T1000 (cell line): ENCODE results near the gene ERC2.

ENCODE experiments used
- DNase-seq: peaks from one replicate; lab custom pipeline; 2025; ENCODE audit warnings: mixed read lengths; lab: John Stamatoyannopoulos, UW

The ERC2 gene

GRCh38 chr3:55742022-55742831, 726.0 kb downstream of the ERC2 start:
- DNase-seq = no peak

DNA sequence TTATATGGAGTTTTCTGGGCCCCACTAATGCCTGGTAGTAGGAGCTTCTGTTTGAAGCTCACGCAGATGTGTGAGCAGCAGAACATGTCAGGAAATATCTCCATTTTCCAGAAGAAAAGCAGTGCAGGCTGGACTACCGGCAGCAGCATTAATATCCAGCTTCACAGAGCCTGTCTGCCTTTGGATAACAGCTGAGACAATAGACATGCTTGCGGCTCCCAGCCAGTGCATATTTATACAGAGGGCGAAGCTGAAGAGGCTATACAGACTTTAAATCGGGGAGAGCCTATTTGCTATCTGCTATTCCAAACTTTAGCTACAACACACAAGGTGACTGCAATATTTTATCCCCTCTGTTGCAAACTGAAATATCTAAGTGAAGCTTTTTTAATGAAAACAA, 731.1 kb downstream of the ERC2 start:
- DNase-seq = no peak

DNA sequence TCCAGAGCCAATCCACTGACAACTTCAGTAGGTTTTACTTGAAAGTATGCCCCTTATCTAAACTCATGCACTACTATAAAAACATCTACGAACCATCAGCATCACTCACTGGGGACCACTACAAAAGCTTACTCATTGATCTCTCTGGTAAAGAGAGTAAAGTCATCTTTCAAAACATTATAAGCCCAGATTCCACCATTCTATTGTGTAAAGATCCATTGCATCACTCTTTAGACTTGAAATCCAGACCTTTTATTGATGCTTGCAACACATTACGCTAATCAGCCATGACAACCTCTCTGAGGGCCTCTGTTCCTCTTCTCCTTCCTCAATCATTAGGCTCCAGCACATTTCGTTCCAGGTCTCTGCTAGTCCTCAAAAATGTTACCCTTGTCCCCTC, 732.3 kb downstream of the ERC2 start:
- DNase-seq = no peak

DNA sequence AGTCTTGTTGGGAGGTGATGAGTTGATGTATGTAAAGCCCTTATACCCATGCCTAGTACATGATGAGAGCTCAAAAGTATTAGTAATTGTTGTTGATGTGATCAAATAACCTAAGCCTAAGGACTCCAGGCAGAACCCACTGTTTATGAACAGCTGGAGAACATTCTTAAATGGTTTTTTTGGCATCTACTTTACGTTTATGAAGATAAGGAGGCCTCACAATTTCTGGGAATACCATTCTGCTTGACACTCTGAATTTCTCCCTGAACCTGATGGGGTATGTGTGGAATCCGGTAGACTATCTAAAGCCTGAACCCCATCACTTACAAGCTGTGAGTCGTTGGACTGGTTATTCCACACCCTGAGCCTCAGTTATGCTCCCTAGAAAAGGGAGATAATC, 736.5 kb downstream of the ERC2 start:
- DNase-seq = no peak

- DNase-seq = no peak
These were observed 738.7 kb downstream of the ERC2 start for GRCh38 chr3:55729546-55729945.

DNA sequence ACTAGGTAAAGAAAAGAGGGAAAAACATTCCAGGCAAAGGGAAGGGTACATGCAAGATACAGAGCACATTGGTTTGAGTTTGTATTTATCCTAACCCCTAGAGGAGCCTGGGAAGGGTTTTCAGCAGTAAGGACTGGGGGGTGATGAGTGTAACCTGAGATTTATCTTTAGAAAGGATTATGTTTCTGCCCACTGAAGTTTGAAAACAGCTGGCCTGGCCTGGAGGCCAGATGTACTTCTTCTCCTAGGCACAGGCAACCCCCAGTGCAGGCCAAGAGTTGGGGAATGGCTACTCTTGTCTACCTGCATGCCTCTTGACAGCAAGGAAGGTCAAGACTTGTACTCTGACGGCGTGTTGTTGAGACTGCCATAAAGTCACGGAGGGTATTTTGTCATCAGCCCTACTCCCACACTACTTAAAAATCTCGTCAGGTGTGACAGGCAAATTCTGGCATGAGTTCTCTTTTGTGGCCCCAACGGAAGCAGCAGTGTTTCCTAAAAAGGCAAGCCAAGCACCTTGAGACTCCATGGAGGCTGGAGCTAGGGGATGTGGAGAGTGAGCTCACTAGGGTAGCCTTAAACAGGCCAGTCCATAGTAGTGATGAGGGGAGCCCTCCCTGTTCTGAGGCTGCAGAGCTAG, 739.7 kb downstream of the ERC2 start:
- no peak for DNase-seq

DNA sequence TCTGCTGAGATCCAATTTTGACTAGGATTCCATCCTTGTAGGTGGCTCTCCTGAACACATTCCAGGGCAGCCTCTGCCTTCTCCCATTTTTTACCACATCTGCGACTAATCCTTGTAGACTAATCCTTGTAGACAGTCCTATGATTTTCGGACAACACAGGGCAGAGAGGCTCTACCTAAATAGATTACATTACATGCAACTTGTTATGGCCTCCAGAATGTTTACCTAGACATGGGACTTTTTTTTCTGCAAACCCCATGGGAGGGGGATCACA, 741.8 kb downstream of the ERC2 start:
- no peak for DNase-seq

GRCh38 chr3:55725681-55726500, 742.4 kb downstream of the ERC2 start:
- no peak for DNase-seq

- DNase-seq = no peak
These were observed 743.4 kb downstream of the ERC2 start for GRCh38 chr3:55724821-55725220.

GRCh38 chr3:55724407-55724784, 743.9 kb downstream of the ERC2 start:
- DNase-seq = no peak

- no peak for DNase-seq
These were observed 744.4 kb downstream of the ERC2 start for GRCh38 chr3:55723653-55724406.

GRCh38 chr3:55721716-55722484, 746.4 kb downstream of the ERC2 start:
- DNase-seq = no peak

- DNase-seq = no peak
These were observed 747.7 kb downstream of the ERC2 start for GRCh38 chr3:55720614-55721013.

DNA sequence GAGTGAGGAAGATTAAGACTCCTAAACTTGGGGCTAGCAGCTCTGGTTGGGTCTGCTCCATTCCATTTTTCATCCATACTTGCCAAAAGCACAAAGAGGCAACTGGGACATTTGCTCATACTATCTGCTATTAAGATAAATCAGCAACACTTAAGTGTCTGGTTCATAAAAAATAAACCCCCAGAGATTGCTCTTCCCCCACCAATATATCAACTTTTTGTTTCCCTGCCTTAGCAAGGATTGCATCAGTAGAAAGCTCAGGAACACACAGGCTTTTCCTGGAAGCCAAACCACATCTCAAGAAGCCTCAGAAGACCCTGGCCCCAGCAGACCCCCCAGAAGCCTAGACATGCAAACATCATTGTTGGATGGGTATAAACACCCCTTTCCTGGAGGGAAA, 748.8 kb downstream of the ERC2 start:
- no peak for DNase-seq

- no peak for DNase-seq
These were observed 749.3 kb downstream of the ERC2 start for GRCh38 chr3:55719006-55719405.

- DNase-seq = no peak
These were observed 749.7 kb downstream of the ERC2 start for GRCh38 chr3:55718521-55718921.

GRCh38 chr3:55718074-55718473, 750.2 kb downstream of the ERC2 start:
- DNase-seq = no peak

DNA sequence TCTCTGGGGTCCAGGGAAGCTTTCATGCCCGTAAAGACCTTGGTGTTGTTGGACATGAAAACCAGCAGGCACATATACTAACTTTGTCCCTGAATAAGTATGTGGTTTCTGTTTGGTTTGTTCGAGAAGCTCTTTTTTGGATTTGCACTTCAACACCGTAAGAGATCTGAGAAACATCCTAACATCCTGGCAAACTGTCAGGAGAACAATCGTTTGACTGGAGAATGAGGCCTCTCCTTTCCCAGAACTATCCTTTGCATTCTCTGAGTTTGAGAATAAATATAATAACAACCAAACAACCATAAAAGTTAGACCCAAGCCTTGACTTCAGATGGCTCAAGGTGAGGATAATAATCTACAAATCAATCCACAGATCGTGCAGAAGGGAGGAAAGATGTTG, 750.8 kb downstream of the ERC2 start:
- DNase-seq = no peak

GRCh38 chr3:55716611-55717225, 751.5 kb downstream of the ERC2 start:
- no peak for DNase-seq

DNA sequence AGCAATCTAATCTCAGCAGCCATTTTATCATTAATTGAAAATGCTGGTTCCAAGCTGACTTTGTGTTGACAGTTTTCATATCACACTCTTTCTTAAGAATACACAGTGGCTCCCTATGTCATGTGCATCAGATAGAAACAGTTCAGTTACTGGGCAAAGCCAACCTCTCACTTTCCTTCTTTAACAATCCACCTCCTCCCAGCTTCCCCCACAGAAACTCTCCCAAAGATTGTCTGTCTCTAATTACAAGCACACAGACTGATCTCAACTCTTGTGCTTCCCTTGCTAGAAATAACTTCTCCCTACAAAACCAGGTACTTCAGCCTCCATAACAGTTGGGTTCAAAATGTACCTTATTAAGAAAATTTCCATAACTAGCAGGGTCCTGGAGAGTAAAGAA, 752.2 kb downstream of the ERC2 start:
- DNase-seq = no peak

- no peak for DNase-seq
These were observed 754.2 kb downstream of the ERC2 start for GRCh38 chr3:55714057-55714456.
